Activated CD8-positive, alpha-beta T cell treated with anti-CD3 and anti-CD28 coated beads for 36 hours (primary cell): Measurements from ENCODE around the gene SLC27A6. TPM values are rescaled to one million over a fixed set of nuclear protein-coding genes. Genes with fewer than 3 reads are reported as not detected.

ENCODE experiments used
- ATAC-seq: fragments of 200-7000 bp; cut with Tn5 transposase; one replicate; pipeline ENCODE4 v1.10.0; 2021; ENCODE audit warnings: mild to moderate bottlenecking, moderate library complexity
- CTCF ChIA-PET: fragments of 350-600 bp; sonication (Branson Sonifier 250); formaldehyde crosslinking; loops from one replicate; lab custom pipeline; 2021; ENCODE audit warnings: antibody characterized with exemption; lab: Charles Lee
- POLR2A ChIA-PET: fragments of 350-600 bp; sonication (Branson Sonifier 250); formaldehyde crosslinking; loops from one replicate; lab custom pipeline; 2021; ENCODE audit warnings: antibody characterized with exemption; lab: Charles Lee
- DNase-seq: peaks from one replicate; pipeline ENCODE4 v3.0.0-alpha.2; 2020
- H3K27ac Mint-ChIP-seq: one replicate; pipeline ENCODE4 v1.8.0; 2021; ENCODE audit warnings: mild to moderate bottlenecking, mixed read lengths
- H3K27me3 Mint-ChIP-seq: one replicate; pipeline ENCODE4 v1.8.0; 2021; ENCODE audit warnings: mixed read lengths
- H3K36me3 Mint-ChIP-seq: one replicate; pipeline ENCODE4 v1.8.0; 2021; ENCODE audit warnings: low read depth, mixed read lengths
- H3K4me1 Mint-ChIP-seq: one replicate; pipeline ENCODE4 v1.8.0; 2021; ENCODE audit warnings: low read depth, mixed read lengths
- H3K4me3 Mint-ChIP-seq: one replicate; pipeline ENCODE4 v1.8.0; 2021; ENCODE audit warnings: mild to moderate bottlenecking, moderate library complexity, mixed read lengths
- H3K9me3 Mint-ChIP-seq: one replicate; pipeline ENCODE4 v1.8.0; 2021; ENCODE audit warnings: mixed read lengths
- CTCF ChIP-seq: fragments of 200-600 bp; IDR thresholded peaks from one replicate; pipeline ENCODE4 v1.8.0; 2022; ENCODE audit warnings: antibody characterized with exemption, mild to moderate bottlenecking
- intact Hi-C: fragments of 100-400 bp; cut with micrococcal nuclease; formaldehyde crosslinking; loops from one replicate; pipeline ENCODE4 v1.10.0; 2022
- total RNA-seq, 2 experiments: library from RNA; stranded (reverse); gene quantifications; one replicate each; pipeline ENCODE4 v1.2.3, GENCODE V29; 2021

Gene SLC27A6
- total RNA-seq, 2 experiments from 2014 or later: not detected

GRCh38 chr5:129043894-129044293, 78.6 kb downstream of the SLC27A6 start:
- Mint-ChIP-seq H3K4me3 (no peak overlapping the region), H3K27me3 (peaks cover 2% of the 10 kb centered on the region), H3K36me3 (no peaks in the 10 kb centered on the region), H3K9me3 (peaks cover 13% of the 10 kb centered on the region), H3K4me1 (no peaks in the 10 kb centered on the region), H3K27ac (no peak overlapping the region)
- ATAC-seq (no peak), DNase-seq (no peak)
- ChIA-PET CTCF (no interaction called here), POLR2A (no interaction called here)
- no peak for TF ChIP-seq CTCF
- intact Hi-C loops: no loop called here

DNA sequence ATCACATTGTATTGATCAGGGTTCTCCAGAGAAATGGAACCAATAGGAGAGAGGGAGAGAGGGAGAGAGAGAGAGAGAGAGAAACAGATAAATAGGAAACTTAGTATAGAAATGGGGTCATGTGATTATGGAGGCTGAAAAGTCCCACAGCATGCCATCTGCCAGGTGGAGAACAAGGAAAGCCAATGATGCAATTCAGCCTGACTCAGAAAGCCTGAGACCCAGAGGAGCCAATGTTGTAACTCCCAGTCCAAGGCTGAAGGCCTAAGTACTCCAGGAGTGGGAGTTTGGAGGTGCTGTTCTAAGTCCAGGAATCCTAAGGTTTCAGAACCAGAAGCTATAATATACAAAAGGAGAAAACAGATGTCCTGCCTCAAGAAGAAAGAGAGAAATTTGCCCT, 80.9 kb downstream of the SLC27A6 start:
- ChIA-PET POLR2A (no interaction called here), CTCF (no interaction called here)
- DNase-seq (no peak), ATAC-seq (no peak)
- no peak for TF ChIP-seq CTCF
- H3K27me3 Mint-ChIP-seq: no peaks in the 10 kb centered on the region
- H3K4me1 Mint-ChIP-seq: no peaks in the 10 kb centered on the region
- no peak overlapping the region for H3K4me3 Mint-ChIP-seq
- peaks cover 13% of the 10 kb centered on the region for H3K9me3 Mint-ChIP-seq
- H3K27ac Mint-ChIP-seq: no peak overlapping the region
- intact Hi-C loops: no loop called here
- no peaks in the 10 kb centered on the region for H3K36me3 Mint-ChIP-seq

- intact Hi-C loops: no loop called here
- Mint-ChIP-seq H3K27ac (no peak overlapping the region), H3K9me3 (peaks cover 9% of the 10 kb centered on the region), H3K36me3 (no peaks in the 10 kb centered on the region), H3K27me3 (peaks cover 3% of the 10 kb centered on the region), H3K4me3 (no peak overlapping the region), H3K4me1 (no peaks in the 10 kb centered on the region)
- DNase-seq (no peak), ATAC-seq (no peak)
- CTCF ChIA-PET: no interaction called here
- TF ChIP-seq CTCF: no peak
- POLR2A ChIA-PET: no interaction called here
These were observed 83.2 kb downstream of the SLC27A6 start for GRCh38 chr5:129048509-129048908.

DNA sequence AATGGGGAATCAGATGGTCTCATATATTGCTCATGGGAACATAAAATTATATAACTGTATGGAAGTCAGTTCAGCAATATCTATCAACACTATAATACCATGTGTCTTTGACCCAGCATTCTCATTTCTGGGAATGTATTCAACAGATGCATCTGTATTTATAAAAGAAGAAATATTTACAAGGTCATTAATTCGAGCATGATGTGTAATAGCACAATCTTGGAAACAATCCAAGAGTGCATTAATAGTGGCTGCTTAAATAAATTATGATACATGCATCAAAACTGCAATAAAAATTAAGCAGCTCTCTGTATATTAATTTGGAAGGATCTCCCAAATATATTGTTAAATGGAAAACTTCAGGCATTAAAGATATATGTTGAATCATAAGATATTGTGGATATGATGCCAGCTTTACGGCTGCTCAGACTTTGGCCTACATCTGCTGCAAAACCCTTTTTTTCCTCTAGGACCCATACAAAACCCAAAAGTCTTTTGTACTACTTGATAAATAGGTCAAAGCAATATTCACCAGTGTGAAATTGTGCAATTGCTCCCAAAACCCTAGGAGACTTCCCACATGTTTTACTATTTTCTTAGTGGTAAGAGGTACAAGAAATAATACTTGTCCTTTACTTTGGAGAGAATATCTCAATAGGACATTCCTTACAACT, 84.0 kb downstream of the SLC27A6 start:
- no peaks in the 10 kb centered on the region for H3K4me1 Mint-ChIP-seq
- ATAC-seq (no peak), DNase-seq (no peak)
- peaks cover 6% of the 10 kb centered on the region for H3K9me3 Mint-ChIP-seq
- ChIA-PET CTCF (no interaction called here), POLR2A (no interaction called here)
- H3K27ac Mint-ChIP-seq: no peak overlapping the region
- H3K36me3 Mint-ChIP-seq: no peaks in the 10 kb centered on the region
- H3K27me3 Mint-ChIP-seq: peaks cover 3% of the 10 kb centered on the region
- TF ChIP-seq CTCF: no peak
- no peak overlapping the region for H3K4me3 Mint-ChIP-seq
- intact Hi-C loops: no loop called here

- POLR2A ChIA-PET: no interaction called here
- Mint-ChIP-seq H3K4me1 (no peaks in the 10 kb centered on the region), H3K27me3 (peaks cover 11% of the 10 kb centered on the region)
These were observed 86.0 kb downstream of the SLC27A6 start for GRCh38 chr5:129051283-129051682.

More at GRCh38 chr5:129051283-129051682, 86.0 kb downstream of the SLC27A6 start:
- H3K36me3 Mint-ChIP-seq: no peaks in the 10 kb centered on the region
- H3K9me3 Mint-ChIP-seq: no peaks in the 10 kb centered on the region
- intact Hi-C loops: no loop called here
- ATAC-seq (no peak), DNase-seq (no peak)
- no peak overlapping the region for H3K27ac Mint-ChIP-seq
- TF ChIP-seq CTCF: no peak
- CTCF ChIA-PET: no interaction called here
- H3K4me3 Mint-ChIP-seq: no peak overlapping the region
